Limb (tissue), 2 donors: ENCODE results near the gene CDCA3.

Experiments used
- DNase-seq, 2 donors: peaks; one replicate each; pipeline ENCODE4 v3.0.0-alpha.2; 2016; ENCODE audit errors: extremely low spot score in 2 of 2

CDCA3 gene

DNA sequence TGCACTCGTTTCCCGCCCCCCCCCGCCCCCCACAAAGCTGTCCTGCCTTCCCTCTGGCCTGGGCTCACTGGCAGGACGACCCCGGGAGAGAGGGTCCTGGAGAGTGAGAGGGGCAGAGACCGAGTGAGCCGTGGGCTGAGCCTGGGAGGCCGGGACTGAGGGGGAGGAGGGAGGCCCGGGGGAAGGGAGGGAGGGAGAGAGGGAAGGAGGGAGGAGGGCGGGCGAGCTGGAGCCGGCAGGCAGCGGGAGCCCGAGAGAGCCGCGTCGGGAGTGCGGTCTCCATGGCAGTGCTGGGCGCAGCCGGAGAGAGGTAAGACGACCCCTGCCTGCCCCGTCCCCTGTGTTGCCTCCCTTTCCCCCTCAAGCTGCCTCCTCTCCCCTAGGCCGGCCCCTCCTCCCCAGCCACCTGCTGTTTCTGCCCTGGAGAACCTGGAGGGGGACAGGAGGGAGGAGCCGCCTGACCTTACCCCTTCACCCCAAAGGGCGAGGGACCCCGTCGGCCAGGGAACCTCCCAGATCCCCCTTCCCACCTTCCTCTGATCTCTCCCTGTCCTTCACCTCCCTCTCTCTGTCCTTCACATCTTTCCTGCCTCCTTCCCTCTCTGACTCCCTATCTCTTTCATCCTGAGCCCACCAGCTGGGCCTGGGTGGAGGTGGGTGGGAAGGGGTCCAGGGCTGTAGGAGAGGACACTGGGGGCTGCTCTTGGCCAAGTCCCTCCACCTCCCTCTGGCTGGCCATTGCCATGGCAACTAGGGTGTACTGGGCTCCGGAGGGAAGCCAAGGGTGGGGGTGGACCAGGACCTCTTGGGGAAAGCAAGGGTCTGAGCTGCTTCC, 29.3 kb downstream of the CDCA3 start, which contains the start of gene GPR162:
TSS of gene GPR162 (plus strand) at position 231 of the 835 bp plus-strand sequence. CDS start 2,078 bp downstream, outside the sequence.
- DNase-seq: peak; percentile 75 to 89

GRCh38 chr12:6820166-6820565, 30.9 kb downstream of the CDCA3 start:
- DNase-seq: no peak

- no peak for DNase-seq
Measured at GRCh38 chr12:6819106-6820030, 31.7 kb downstream of the CDCA3 start.

GRCh38 chr12:6818645-6819044, 32.4 kb downstream of the CDCA3 start:
- DNase-seq: no peak

DNA sequence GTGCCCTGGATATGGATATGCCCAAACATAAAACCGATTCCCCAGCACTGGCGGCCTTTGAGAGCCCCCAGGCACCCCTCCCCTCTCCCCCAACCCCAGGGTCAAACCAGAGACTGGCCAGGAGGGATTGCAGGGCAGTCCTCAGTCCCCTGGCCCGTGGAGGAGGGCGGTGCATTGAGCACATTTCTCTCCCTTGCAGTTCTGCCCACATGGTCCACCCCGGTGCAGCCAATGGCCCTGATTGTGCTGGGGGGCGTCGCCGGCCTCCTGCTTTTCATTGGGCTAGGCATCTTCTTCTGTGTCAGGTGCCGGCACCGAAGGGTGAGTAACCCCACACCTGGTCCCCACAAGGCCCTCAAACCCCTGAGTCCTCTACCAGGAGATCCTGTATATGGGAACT, 32.9 kb downstream of the CDCA3 start:
- DNase-seq: no peak

GRCh38 chr12:6817662-6818157, 33.4 kb downstream of the CDCA3 start:
- DNase-seq: no peak

DNA sequence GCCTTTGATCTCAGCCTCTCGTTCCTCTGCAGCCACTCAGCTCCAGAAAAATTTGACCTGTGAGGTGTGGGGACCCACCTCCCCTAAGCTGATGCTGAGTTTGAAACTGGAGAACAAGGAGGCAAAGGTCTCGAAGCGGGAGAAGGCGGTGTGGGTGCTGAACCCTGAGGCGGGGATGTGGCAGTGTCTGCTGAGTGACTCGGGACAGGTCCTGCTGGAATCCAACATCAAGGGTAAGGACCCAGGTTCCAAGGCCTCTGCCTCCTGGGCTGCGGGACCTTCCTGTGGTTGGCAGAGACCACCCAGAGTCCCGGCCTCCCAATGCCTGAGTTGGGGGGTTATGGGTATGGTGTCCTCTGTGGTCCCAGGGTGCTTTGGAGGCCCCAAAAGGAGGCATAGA, 34.0 kb downstream of the CDCA3 start:
- no peak for DNase-seq

GRCh38 chr12:6816598-6816997, 34.5 kb downstream of the CDCA3 start:
- DNase-seq: no peak

GRCh38 chr12:6813363-6813762, 37.7 kb downstream of the CDCA3 start:
- no peak for DNase-seq

GRCh38 chr12:6810758-6811157, 40.3 kb downstream of the CDCA3 start:
- no peak for DNase-seq

DNA sequence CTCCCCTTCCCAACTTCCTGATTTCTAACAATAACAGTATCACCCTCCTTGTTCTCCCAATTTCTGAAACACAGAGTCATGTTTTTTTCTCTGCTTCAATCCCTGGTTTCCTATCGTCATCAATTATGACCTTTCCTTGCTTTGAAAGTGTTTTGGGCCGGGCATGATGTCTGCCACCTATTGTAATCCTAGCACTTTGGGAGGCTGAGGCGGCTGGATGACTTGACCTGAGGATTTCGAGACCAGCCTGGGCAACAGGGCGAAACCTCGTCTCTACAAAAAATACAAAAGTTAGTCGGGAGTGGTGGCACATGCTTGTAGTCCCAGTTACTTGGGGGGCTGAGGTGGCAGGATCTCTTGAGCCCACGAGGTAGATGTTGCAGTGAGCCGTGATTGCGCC, 42.0 kb downstream of the CDCA3 start:
- no peak for DNase-seq

- DNase-seq: no peak
Measured at GRCh38 chr12:6807170-6807569, 43.9 kb downstream of the CDCA3 start.

DNA sequence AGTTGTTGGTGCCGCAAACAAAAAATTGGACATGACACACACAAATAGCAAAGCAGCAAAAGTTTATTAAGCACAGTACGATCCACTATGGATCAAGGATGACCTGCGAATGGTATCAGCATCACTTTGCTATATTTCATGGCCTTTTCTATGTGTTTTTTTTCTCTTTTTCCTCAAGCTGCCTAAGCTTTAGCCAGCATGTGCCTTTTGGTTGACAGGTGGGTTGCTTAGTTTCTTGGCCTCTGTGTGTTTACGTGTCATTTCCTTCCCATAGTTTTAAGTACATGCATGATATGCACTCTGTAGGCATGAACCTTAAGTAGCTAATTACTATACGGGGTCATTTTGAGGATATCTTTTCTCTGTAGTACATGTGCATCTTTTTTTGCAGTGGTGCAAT, 51.9 kb downstream of the CDCA3 start:
- no peak for DNase-seq
